ENCODE measurements around the gene IL1RAPL2.

The IL1RAPL2 gene

DNA sequence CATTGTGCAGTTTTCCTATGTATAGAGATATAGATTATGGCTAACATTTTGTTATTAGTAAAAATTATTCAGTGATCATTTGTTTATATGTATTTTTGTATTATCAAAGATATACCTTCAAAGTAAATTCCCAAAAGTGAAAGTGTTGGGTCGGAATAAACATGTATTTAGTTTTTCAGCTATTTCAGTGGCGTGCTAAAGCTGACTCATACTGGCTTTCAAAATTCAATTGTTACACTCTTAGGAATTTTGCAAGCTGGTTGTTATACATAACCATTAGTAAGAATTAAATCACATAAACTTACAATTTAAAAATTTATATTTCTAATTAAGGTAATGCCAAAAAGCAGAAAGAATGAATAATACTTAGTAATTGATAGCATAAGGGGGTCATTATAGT lies 968.0 kb downstream of the IL1RAPL2 start:
- ATAC-seq: no peak

DNA sequence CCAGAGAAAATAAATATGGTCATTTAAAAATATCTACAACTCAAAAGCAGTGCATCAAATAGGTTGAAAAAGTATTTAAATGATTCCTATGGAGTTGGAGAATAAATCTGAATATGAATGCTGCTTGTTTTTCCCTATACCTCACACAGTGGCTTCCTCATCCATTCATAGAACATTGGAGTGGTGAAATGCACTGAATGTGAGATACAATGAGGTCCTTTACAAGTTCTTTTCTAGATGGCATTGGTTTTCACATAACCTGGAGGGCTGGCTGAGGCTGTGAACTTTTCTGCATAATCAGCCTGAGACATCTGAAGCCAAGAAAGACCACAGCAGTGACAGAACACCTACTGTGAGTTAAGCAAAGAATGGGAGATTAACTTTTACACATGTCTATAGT lies 977.3 kb downstream of the IL1RAPL2 start:
- no peak for ATAC-seq
- TF ChIP-seq PPARA (CRISPR knock-in tag; IDR thresholded peaks at IDR 0.05; ENCODE audit: borderline replicate concordance) (no peak), TOX (CRISPR knock-in tag; IDR thresholded peaks at IDR 0.05; ENCODE audit: borderline replicate concordance) (no peak), TCF4 (CRISPR knock-in tag; IDR thresholded peaks at IDR 0.05; ENCODE audit: borderline replicate concordance) (no peak), CSDC2 (CRISPR knock-in tag; IDR thresholded peaks at IDR 0.05) (no peak), RARB (CRISPR knock-in tag; IDR thresholded peaks at IDR 0.05) (no peak), ZNF565 (CRISPR knock-in tag; conservative IDR thresholded peaks at IDR 0.05; ENCODE audit: low read depth) (no peak), BACH2 (CRISPR knock-in tag; IDR thresholded peaks at IDR 0.05; ENCODE audit: borderline replicate concordance) (no peak), ARNTL (CRISPR knock-in tag; IDR thresholded peaks at IDR 0.05; ENCODE audit: borderline replicate concordance, low read depth) (no peak), GLIS3 (CRISPR knock-in tag; IDR thresholded peaks at IDR 0.05) (no peak), ESRRG (CRISPR knock-in tag; IDR thresholded peaks at IDR 0.05) (no peak), ZNF70 (CRISPR knock-in tag; IDR thresholded peaks at IDR 0.05) (no peak), ISL1 (CRISPR knock-in tag; IDR thresholded peaks at IDR 0.05) (no peak)
- TF ChIP-seq, protein P1, sequence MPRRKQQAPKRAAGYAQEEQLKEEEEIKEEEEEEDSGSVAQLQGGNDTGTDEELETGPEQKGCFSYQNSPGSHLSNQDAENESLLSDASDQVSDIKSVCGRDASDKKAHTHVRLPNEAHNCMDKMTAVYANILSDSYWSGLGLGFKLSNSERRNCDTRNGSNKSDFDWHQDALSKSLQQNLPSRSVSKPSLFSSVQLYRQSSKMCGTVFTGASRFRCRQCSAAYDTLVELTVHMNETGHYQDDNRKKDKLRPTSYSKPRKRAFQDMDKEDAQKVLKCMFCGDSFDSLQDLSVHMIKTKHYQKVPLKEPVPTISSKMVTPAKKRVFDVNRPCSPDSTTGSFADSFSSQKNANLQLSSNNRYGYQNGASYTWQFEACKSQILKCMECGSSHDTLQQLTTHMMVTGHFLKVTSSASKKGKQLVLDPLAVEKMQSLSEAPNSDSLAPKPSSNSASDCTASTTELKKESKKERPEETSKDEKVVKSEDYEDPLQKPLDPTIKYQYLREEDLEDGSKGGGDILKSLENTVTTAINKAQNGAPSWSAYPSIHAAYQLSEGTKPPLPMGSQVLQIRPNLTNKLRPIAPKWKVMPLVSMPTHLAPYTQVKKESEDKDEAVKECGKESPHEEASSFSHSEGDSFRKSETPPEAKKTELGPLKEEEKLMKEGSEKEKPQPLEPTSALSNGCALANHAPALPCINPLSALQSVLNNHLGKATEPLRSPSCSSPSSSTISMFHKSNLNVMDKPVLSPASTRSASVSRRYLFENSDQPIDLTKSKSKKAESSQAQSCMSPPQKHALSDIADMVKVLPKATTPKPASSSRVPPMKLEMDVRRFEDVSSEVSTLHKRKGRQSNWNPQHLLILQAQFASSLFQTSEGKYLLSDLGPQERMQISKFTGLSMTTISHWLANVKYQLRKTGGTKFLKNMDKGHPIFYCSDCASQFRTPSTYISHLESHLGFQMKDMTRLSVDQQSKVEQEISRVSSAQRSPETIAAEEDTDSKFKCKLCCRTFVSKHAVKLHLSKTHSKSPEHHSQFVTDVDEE (CRISPR knock-in tag; IDR thresholded peaks at IDR 0.05): no peak
- TF ChIP-seq, protein P2, sequence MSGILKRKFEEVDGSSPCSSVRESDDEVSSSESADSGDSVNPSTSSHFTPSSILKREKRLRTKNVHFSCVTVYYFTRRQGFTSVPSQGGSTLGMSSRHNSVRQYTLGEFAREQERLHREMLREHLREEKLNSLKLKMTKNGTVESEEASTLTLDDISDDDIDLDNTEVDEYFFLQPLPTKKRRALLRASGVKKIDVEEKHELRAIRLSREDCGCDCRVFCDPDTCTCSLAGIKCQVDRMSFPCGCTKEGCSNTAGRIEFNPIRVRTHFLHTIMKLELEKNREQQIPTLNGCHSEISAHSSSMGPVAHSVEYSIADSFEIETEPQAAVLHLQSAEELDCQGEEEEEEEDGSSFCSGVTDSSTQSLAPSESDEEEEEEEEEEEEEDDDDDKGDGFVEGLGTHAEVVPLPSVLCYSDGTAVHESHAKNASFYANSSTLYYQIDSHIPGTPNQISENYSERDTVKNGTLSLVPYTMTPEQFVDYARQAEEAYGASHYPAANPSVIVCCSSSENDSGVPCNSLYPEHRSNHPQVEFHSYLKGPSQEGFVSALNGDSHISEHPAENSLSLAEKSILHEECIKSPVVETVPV (CRISPR knock-in tag; IDR thresholded peaks at IDR 0.05): no peak
- TF ChIP-seq, protein P3, sequence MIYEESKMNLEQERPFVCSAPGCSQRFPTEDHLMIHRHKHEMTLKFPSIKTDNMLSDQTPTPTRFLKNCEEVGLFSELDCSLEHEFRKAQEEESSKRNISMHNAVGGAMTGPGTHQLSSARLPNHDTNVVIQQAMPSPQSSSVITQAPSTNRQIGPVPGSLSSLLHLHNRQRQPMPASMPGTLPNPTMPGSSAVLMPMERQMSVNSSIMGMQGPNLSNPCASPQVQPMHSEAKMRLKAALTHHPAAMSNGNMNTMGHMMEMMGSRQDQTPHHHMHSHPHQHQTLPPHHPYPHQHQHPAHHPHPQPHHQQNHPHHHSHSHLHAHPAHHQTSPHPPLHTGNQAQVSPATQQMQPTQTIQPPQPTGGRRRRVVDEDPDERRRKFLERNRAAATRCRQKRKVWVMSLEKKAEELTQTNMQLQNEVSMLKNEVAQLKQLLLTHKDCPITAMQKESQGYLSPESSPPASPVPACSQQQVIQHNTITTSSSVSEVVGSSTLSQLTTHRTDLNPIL (CRISPR knock-in tag; IDR thresholded peaks at IDR 0.05; ENCODE audit: low read depth): no peak
- TF ChIP-seq, protein P4, sequence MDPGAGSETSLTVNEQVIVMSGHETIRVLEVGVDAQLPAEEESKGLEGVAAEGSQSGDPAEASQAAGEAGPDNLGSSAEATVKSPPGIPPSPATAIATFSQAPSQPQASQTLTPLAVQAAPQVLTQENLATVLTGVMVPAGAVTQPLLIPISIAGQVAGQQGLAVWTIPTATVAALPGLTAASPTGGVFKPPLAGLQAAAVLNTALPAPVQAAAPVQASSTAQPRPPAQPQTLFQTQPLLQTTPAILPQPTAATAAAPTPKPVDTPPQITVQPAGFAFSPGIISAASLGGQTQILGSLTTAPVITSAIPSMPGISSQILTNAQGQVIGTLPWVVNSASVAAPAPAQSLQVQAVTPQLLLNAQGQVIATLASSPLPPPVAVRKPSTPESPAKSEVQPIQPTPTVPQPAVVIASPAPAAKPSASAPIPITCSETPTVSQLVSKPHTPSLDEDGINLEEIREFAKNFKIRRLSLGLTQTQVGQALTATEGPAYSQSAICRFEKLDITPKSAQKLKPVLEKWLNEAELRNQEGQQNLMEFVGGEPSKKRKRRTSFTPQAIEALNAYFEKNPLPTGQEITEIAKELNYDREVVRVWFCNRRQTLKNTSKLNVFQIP (CRISPR knock-in tag; IDR thresholded peaks at IDR 0.05; ENCODE audit: borderline replicate concordance, low read depth): no peak

More for the DNA sequence above, 968.0 kb downstream of the IL1RAPL2 start:
- TF ChIP-seq, protein P2 (CRISPR knock-in tag; IDR thresholded peaks at IDR 0.05): no peak
- TF ChIP-seq ZNF70 (CRISPR knock-in tag; IDR thresholded peaks at IDR 0.05) (no peak), PPARA (CRISPR knock-in tag; IDR thresholded peaks at IDR 0.05; ENCODE audit: borderline replicate concordance) (no peak), ARNTL (CRISPR knock-in tag; IDR thresholded peaks at IDR 0.05; ENCODE audit: borderline replicate concordance, low read depth) (no peak), ZFP3 (CRISPR knock-in tag; IDR thresholded peaks at IDR 0.05) (no peak), SNAI2 (CRISPR knock-in tag; IDR thresholded peaks at IDR 0.05) (no peak), TCF4 (CRISPR knock-in tag; IDR thresholded peaks at IDR 0.05; ENCODE audit: borderline replicate concordance) (no peak)
- TF ChIP-seq, protein P5, sequence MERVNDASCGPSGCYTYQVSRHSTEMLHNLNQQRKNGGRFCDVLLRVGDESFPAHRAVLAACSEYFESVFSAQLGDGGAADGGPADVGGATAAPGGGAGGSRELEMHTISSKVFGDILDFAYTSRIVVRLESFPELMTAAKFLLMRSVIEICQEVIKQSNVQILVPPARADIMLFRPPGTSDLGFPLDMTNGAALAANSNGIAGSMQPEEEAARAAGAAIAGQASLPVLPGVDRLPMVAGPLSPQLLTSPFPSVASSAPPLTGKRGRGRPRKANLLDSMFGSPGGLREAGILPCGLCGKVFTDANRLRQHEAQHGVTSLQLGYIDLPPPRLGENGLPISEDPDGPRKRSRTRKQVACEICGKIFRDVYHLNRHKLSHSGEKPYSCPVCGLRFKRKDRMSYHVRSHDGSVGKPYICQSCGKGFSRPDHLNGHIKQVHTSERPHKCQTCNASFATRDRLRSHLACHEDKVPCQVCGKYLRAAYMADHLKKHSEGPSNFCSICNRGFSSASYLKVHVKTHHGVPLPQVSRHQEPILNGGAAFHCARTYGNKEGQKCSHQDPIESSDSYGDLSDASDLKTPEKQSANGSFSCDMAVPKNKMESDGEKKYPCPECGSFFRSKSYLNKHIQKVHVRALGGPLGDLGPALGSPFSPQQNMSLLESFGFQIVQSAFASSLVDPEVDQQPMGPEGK (CRISPR knock-in tag; IDR thresholded peaks at IDR 0.05; ENCODE audit: borderline replicate concordance): no peak
- TF ChIP-seq, protein P3 (CRISPR knock-in tag; IDR thresholded peaks at IDR 0.05; ENCODE audit: low read depth): no peak
